ENCODE measurements around the gene CNIH2.

CNIH2 gene

DNA sequence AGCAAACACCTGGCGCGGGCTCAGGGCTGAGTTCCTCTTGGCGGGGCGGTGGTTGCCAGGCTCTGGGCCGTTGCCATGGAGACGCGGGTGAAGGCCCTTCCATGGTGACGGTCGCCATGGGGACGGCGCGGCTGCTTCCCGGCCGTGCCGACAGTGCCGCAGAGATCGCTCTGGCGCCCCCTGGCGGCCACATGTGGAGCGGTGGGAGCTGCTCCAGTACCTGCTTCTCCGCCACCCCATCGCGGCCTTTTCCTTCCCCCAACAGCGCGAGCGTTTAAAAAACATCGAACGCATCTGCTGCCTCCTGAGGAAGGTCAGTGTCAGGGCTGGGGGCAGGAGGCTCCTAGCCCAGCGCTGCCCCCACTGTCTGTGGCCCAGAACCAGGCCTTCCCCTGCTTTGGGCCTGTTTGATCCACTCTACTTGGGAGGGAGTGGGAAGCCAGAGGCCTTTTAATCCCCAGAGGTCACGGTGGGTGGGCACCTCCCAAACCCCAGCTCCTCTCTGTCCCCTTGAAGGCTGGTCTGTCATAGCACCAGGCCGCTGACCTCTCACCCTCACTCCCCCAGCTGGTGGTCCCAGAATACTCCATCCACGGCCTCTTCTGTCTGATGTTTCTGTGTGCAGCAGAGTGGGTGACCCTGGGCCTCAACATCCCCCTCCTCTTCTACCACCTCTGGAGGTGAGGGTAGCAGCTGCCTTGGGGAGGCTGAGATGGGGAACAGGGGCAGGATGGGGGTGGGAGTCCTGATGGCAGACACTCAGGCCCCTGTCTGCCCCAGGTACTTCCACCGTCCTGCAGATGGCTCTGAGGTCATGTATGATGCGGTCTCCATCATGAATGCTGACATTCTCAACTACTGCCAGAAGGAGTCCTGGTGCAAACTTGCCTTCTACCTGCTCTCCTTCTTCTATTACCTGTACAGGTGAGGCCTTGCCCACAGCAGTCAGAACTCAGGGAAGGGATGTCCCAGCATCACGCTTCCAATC is 4.8 kb downstream of the CNIH2 start (continued):
- TF ChIP-seq, protein P1, sequence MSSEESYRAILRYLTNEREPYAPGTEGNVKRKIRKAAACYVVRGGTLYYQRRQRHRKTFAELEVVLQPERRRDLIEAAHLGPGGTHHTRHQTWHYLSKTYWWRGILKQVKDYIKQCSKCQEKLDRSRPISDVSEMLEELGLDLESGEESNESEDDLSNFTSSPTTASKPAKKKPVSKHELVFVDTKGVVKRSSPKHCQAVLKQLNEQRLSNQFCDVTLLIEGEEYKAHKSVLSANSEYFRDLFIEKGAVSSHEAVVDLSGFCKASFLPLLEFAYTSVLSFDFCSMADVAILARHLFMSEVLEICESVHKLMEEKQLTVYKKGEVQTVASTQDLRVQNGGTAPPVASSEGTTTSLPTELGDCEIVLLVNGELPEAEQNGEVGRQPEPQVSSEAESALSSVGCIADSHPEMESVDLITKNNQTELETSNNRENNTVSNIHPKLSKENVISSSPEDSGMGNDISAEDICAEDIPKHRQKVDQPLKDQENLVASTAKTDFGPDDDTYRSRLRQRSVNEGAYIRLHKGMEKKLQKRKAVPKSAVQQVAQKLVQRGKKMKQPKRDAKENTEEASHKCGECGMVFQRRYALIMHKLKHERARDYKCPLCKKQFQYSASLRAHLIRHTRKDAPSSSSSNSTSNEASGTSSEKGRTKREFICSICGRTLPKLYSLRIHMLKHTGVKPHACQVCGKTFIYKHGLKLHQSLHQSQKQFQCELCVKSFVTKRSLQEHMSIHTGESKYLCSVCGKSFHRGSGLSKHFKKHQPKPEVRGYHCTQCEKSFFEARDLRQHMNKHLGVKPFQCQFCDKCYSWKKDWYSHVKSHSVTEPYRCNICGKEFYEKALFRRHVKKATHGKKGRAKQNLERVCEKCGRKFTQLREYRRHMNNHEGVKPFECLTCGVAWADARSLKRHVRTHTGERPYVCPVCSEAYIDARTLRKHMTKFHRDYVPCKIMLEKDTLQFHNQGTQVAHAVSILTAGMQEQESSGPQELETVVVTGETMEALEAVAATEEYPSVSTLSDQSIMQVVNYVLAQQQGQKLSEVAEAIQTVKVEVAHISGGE (tag by site-specific recombination; conservative IDR thresholded peaks at IDR 0.05; ENCODE audit: low read depth) = no peak
- TF ChIP-seq, protein P2, sequence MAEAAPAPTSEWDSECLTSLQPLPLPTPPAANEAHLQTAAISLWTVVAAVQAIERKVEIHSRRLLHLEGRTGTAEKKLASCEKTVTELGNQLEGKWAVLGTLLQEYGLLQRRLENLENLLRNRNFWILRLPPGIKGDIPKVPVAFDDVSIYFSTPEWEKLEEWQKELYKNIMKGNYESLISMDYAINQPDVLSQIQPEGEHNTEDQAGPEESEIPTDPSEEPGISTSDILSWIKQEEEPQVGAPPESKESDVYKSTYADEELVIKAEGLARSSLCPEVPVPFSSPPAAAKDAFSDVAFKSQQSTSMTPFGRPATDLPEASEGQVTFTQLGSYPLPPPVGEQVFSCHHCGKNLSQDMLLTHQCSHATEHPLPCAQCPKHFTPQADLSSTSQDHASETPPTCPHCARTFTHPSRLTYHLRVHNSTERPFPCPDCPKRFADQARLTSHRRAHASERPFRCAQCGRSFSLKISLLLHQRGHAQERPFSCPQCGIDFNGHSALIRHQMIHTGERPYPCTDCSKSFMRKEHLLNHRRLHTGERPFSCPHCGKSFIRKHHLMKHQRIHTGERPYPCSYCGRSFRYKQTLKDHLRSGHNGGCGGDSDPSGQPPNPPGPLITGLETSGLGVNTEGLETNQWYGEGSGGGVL (tag by site-specific recombination; IDR thresholded peaks at IDR 0.05) = no peak
- TF ChIP-seq SP7 (tag by site-specific recombination; IDR thresholded peaks at IDR 0.05) (0 out of 2 replicates have a peak, but pooled peaks have one; percentile 35), ZNF311 (tag by site-specific recombination; IDR thresholded peaks at IDR 0.05; ENCODE audit: borderline replicate concordance) (no peak), ZSCAN30 (tag by site-specific recombination; IDR thresholded peaks at IDR 0.05) (peak; percentile 60; the same call in 1 of the 2 replicates), ZNF654 (tag by site-specific recombination; IDR thresholded peaks at IDR 0.05; ENCODE audit: low read depth) (0 out of 2 replicates have a peak, but pooled peaks have one; percentile 8), ZBTB48 (tag by site-specific recombination; IDR thresholded peaks at IDR 0.05) (no peak), ZNF324 (tag by site-specific recombination; IDR thresholded peaks at IDR 0.05) (0 out of 2 replicates have a peak, but pooled peaks have one; percentile 23), ZNF423 (tag by site-specific recombination; IDR thresholded peaks at IDR 0.05) (no peak), ZNF660 (tag by site-specific recombination; IDR thresholded peaks at IDR 0.05) (0 out of 2 replicates have a peak, but pooled peaks have one; percentile 35), ZNF394 (tag by site-specific recombination; IDR thresholded peaks at IDR 0.05; ENCODE audit: borderline replicate concordance) (peak; percentile 61; the same call in 1 of the 2 replicates)
- TF ChIP-seq, protein P3, sequence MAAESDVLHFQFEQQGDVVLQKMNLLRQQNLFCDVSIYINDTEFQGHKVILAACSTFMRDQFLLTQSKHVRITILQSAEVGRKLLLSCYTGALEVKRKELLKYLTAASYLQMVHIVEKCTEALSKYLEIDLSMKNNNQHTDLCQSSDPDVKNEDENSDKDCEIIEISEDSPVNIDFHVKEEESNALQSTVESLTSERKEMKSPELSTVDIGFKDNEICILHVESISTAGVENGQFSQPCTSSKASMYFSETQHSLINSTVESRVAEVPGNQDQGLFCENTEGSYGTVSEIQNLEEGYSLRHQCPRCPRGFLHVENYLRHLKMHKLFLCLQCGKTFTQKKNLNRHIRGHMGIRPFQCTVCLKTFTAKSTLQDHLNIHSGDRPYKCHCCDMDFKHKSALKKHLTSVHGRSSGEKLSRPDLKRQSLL (tag by site-specific recombination; IDR thresholded peaks at IDR 0.05) = 0 out of 2 replicates have a peak, but pooled peaks have one; percentile 8
- TF ChIP-seq, protein P4, sequence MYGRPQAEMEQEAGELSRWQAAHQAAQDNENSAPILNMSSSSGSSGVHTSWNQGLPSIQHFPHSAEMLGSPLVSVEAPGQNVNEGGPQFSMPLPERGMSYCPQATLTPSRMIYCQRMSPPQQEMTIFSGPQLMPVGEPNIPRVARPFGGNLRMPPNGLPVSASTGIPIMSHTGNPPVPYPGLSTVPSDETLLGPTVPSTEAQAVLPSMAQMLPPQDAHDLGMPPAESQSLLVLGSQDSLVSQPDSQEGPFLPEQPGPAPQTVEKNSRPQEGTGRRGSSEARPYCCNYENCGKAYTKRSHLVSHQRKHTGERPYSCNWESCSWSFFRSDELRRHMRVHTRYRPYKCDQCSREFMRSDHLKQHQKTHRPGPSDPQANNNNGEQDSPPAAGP (tag by site-specific recombination; IDR thresholded peaks at IDR 0.05) = 0 out of 2 replicates have a peak, but pooled peaks have one; percentile 28
- TF ChIP-seq, protein P5, sequence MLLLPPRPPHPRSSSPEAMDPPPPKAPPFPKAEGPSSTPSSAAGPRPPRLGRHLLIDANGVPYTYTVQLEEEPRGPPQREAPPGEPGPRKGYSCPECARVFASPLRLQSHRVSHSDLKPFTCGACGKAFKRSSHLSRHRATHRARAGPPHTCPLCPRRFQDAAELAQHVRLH (tag by site-specific recombination; IDR thresholded peaks at IDR 0.05) = no peak
- TF ChIP-seq, protein P6, sequence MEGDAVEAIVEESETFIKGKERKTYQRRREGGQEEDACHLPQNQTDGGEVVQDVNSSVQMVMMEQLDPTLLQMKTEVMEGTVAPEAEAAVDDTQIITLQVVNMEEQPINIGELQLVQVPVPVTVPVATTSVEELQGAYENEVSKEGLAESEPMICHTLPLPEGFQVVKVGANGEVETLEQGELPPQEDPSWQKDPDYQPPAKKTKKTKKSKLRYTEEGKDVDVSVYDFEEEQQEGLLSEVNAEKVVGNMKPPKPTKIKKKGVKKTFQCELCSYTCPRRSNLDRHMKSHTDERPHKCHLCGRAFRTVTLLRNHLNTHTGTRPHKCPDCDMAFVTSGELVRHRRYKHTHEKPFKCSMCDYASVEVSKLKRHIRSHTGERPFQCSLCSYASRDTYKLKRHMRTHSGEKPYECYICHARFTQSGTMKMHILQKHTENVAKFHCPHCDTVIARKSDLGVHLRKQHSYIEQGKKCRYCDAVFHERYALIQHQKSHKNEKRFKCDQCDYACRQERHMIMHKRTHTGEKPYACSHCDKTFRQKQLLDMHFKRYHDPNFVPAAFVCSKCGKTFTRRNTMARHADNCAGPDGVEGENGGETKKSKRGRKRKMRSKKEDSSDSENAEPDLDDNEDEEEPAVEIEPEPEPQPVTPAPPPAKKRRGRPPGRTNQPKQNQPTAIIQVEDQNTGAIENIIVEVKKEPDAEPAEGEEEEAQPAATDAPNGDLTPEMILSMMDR (tag by site-specific recombination; IDR thresholded peaks at IDR 0.05) = peak; percentile 93
- TF ChIP-seq, protein P7, sequence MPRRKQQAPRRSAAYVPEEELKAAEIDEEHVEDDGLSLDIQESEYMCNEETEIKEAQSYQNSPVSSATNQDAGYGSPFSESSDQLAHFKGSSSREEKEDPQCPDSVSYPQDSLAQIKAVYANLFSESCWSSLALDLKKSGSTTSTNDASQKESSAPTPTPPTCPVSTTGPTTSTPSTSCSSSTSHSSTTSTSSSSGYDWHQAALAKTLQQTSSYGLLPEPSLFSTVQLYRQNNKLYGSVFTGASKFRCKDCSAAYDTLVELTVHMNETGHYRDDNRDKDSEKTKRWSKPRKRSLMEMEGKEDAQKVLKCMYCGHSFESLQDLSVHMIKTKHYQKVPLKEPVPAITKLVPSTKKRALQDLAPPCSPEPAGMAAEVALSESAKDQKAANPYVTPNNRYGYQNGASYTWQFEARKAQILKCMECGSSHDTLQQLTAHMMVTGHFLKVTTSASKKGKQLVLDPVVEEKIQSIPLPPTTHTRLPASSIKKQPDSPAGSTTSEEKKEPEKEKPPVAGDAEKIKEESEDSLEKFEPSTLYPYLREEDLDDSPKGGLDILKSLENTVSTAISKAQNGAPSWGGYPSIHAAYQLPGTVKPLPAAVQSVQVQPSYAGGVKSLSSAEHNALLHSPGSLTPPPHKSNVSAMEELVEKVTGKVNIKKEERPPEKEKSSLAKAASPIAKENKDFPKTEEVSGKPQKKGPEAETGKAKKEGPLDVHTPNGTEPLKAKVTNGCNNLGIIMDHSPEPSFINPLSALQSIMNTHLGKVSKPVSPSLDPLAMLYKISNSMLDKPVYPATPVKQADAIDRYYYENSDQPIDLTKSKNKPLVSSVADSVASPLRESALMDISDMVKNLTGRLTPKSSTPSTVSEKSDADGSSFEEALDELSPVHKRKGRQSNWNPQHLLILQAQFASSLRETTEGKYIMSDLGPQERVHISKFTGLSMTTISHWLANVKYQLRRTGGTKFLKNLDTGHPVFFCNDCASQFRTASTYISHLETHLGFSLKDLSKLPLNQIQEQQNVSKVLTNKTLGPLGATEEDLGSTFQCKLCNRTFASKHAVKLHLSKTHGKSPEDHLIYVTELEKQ (tag by site-specific recombination; IDR thresholded peaks at IDR 0.05; ENCODE audit: borderline replicate concordance) = no peak
- TF ChIP-seq, protein P8, sequence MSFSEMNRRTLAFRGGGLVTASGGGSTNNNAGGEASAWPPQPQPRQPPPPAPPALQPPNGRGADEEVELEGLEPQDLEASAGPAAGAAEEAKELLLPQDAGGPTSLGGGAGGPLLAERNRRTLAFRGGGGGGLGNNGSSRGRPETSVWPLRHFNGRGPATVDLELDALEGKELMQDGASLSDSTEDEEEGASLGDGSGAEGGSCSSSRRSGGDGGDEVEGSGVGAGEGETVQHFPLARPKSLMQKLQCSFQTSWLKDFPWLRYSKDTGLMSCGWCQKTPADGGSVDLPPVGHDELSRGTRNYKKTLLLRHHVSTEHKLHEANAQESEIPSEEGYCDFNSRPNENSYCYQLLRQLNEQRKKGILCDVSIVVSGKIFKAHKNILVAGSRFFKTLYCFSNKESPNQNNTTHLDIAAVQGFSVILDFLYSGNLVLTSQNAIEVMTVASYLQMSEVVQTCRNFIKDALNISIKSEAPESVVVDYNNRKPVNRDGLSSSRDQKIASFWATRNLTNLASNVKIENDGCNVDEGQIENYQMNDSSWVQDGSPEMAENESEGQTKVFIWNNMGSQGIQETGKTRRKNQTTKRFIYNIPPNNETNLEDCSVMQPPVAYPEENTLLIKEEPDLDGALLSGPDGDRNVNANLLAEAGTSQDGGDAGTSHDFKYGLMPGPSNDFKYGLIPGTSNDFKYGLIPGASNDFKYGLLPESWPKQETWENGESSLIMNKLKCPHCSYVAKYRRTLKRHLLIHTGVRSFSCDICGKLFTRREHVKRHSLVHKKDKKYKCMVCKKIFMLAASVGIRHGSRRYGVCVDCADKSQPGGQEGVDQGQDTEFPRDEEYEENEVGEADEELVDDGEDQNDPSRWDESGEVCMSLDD (tag by site-specific recombination; IDR thresholded peaks at IDR 0.05) = 0 out of 2 replicates have a peak, but pooled peaks have one; percentile 17
